ENCODE data around the gene RAB3B. TPM values are rescaled to one million over a fixed set of nuclear protein-coding genes. Genes with fewer than 3 reads are reported as not detected.

RAB3B gene
- total and polyA plus RNA-seq, 7 donors = under 0.01 to 0.04 TPM; not detected in 5

DNA sequence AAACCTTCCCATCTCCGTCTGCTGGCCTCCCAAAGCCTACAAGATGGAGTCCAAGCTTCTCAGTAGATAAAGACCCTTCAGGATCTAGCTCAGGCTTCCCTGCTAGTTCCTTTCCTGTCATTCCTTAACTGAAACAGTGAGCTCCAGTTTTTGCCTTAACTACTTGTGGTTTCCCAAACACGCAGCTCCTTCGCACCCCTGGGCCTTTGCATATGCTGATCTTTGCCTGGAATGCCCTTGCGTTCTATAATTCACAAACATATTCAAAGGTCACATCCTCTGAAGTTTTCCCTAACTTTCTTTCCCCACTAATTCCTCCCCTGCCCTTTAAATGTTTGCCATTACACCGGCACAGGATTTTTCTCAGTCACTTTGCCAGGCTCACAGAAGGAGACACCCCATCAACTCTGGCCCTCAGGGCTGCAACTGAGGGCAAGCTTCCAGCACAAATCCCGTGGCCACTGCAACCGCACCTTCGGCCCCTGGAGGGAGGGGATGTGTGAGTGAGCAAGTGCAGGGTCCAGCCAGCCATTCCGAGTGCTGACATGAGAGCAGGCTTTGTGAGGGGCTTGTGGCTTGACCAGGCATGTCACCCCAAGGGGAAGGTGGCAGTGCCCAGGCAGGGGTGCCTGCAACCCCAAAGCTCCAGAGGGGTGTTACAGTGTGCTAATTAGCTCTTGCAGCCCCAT, 41.3 kb downstream of the RAB3B start:
- no peaks in the 10 kb centered on the region for H3K4me1 ChIP-seq
- DNase-seq = no peak
- TF ChIP-seq, protein P1, sequence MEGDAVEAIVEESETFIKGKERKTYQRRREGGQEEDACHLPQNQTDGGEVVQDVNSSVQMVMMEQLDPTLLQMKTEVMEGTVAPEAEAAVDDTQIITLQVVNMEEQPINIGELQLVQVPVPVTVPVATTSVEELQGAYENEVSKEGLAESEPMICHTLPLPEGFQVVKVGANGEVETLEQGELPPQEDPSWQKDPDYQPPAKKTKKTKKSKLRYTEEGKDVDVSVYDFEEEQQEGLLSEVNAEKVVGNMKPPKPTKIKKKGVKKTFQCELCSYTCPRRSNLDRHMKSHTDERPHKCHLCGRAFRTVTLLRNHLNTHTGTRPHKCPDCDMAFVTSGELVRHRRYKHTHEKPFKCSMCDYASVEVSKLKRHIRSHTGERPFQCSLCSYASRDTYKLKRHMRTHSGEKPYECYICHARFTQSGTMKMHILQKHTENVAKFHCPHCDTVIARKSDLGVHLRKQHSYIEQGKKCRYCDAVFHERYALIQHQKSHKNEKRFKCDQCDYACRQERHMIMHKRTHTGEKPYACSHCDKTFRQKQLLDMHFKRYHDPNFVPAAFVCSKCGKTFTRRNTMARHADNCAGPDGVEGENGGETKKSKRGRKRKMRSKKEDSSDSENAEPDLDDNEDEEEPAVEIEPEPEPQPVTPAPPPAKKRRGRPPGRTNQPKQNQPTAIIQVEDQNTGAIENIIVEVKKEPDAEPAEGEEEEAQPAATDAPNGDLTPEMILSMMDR (IDR thresholded peaks at IDR 0.05) = no peak
- no peak overlapping the region for H3K4me3 ChIP-seq
- no peaks in the 10 kb centered on the region for H3K27me3 ChIP-seq (ENCODE audit: insufficient read depth in 3 of 3, low read length in 2 of 3)
- H3K36me3 ChIP-seq (ENCODE audit: insufficient read depth in 1 of 2, low read depth in 1 of 2) = no peaks in the 10 kb centered on the region
- WGBS, 3 donors = 76 to 78% (median 78%) methylated on average over 9 of the region's 9 CpGs
- H3K27ac ChIP-seq = no peak overlapping the region
- no peak for ATAC-seq
- H3K9me3 ChIP-seq = peaks cover 6% of the 10 kb centered on the region
- intact Hi-C loops (cut with DNase I) = no loop called here

DNA sequence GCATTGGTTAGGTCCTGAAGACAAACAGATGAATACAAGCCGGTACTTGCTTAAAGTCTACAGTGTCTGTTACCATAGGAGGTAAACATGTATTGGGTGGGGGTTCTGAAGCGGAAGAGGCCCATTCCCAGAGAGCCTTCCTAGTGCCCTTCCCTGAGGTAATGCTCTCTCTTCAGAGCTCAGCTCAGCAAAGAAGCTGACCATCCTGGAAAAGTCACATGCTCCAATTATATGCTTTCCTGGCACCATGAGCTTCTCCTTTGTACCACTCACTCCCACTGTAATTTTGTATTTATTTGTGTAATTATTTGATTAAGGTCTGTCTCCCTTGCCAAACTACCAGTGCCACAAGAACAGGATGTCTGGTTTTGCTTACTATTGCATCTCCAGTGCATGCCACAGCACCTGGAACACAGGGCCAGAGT, 42.0 kb downstream of the RAB3B start:
- WGBS, 3 donors = 84 to 89% (median 86%) methylated on average over 2 of the region's 2 CpGs
- H3K4me1 ChIP-seq = no peaks in the 10 kb centered on the region
- H3K36me3 ChIP-seq (ENCODE audit: insufficient read depth in 1 of 2, low read depth in 1 of 2) = no peaks in the 10 kb centered on the region
- H3K9me3 ChIP-seq = peaks cover 6% of the 10 kb centered on the region
- TF ChIP-seq, protein P1 (IDR thresholded peaks at IDR 0.05) = no peak
- H3K4me3 ChIP-seq = no peak overlapping the region
- DNase-seq = no peak
- intact Hi-C loops (cut with DNase I) = no loop called here
- no peaks in the 10 kb centered on the region for H3K27me3 ChIP-seq (ENCODE audit: insufficient read depth in 3 of 3, low read length in 2 of 3)
- H3K27ac ChIP-seq = no peak overlapping the region
- no peak for ATAC-seq

DNA sequence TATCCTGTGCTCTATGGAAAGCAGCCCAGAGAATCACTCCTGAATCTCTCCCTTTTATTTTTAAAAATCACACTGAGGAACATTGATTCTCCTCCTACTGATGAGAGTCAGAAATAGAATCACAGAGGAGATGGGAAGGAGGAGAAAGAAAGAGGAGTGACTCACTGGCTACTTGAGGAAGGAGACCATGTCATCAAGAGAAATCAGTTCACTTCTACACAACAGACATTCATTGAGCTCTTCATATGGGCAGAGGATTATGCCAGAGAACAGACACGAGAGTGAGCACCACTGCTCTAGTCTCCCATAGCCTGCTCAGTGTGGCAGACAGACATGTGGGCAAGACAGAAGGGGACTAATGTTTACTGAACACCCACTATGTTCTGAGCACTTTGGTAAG, 44.2 kb downstream of the RAB3B start:
- H3K27me3 ChIP-seq (ENCODE audit: insufficient read depth in 3 of 3, low read length in 2 of 3) = no peaks in the 10 kb centered on the region
- no peaks in the 10 kb centered on the region for H3K4me1 ChIP-seq
- no peaks in the 10 kb centered on the region for H3K36me3 ChIP-seq (ENCODE audit: insufficient read depth in 1 of 2, low read depth in 1 of 2)
- H3K27ac ChIP-seq = no peak overlapping the region
- peaks cover 12% of the 10 kb centered on the region for H3K9me3 ChIP-seq
- H3K4me3 ChIP-seq = no peak overlapping the region
- intact Hi-C loops (cut with DNase I) = no loop called here
- DNase-seq (no peak), ATAC-seq (no peak)
- WGBS, 3 donors = 57 to 72% (median 58%) methylated on average over 1 of the region's 1 CpG
- TF ChIP-seq, protein P1 (IDR thresholded peaks at IDR 0.05) = no peak

DNA sequence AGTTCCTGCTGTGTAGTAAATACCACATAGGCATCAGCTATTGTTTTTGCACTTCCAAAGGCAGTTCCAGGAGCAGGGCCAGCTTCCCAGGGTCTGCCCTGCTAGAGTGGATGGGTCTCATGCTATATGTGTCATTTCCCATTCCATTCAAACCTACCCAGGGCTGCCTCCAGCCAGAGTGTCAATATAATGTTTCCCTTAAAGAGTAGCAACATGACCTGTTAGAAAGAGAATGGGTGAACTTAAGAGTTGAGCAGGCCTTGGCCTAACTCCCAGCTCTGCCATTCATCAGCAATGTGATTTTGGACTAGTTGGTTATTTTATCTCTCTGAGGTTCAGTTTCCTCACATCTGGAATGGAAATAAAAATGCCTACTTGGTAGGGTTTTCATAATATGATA, 44.9 kb downstream of the RAB3B start:
- peaks cover 16% of the 10 kb centered on the region for H3K9me3 ChIP-seq
- intact Hi-C loops (cut with DNase I) = no loop called here
- ATAC-seq (no peak), DNase-seq (no peak)
- H3K27me3 ChIP-seq (ENCODE audit: insufficient read depth in 3 of 3, low read length in 2 of 3) = no peaks in the 10 kb centered on the region
- no peak overlapping the region for H3K4me3 ChIP-seq
- no peak overlapping the region for H3K27ac ChIP-seq
- no peaks in the 10 kb centered on the region for H3K4me1 ChIP-seq
- TF ChIP-seq, protein P1 (IDR thresholded peaks at IDR 0.05) = no peak
- H3K36me3 ChIP-seq (ENCODE audit: insufficient read depth in 1 of 2, low read depth in 1 of 2) = no peaks in the 10 kb centered on the region

DNA sequence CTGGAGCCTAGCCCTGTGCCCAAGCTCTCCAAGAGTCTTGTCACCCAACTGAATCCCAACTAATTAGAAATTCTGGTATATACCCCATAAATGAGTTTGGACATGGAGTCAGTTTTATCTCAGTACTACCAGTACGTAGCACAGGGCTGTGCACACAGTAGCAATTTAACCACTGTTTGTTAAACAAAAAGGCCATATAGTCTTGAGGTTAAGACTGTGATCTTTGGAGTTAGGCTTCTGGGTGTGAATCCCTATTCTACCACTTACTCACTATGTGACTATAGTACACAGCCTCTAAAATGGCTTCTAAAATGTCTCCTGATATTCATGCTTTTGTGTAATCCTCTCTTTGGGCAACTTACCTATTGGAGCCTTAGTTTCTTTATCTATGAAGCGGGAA, 48.2 kb downstream of the RAB3B start:
- WGBS, 3 donors = 88 to 93% (median 91%) methylated on average over 2 of the region's 2 CpGs
- ATAC-seq = no peak

More for the DNA sequence above, 48.2 kb downstream of the RAB3B start:
- no peaks in the 10 kb centered on the region for H3K4me1 ChIP-seq
- H3K9me3 ChIP-seq = peaks cover 10% of the 10 kb centered on the region
- H3K27ac ChIP-seq = no peak overlapping the region
- no peaks in the 10 kb centered on the region for H3K27me3 ChIP-seq (ENCODE audit: insufficient read depth in 3 of 3, low read length in 2 of 3)
- intact Hi-C loops (cut with DNase I) = no loop called here
- H3K4me3 ChIP-seq = no peak overlapping the region
- no peak for DNase-seq
- TF ChIP-seq, protein P1 (IDR thresholded peaks at IDR 0.05) = no peak
- H3K36me3 ChIP-seq (ENCODE audit: insufficient read depth in 1 of 2, low read depth in 1 of 2) = no peaks in the 10 kb centered on the region
